ENCODE data around the gene RFX3.

- TF ChIP-seq CTCF (conservative IDR thresholded peaks at IDR 0.05): no peak
- TF ChIP-seq EZH2 (IDR thresholded peaks at IDR 0.05; ENCODE audit: low read depth): no peak
These were observed 43.7 kb upstream of the RFX3 start for GRCh38 chr9:3569529-3569928.

All from PC-9 (cell line).